Uterus (tissue), 2 donors: ENCODE measurements around the gene KIF26A.

ENCODE experiments used
- CTCF ChIP-seq, 4 experiments: fragments of 200-600 bp in 2 of 4; fragments of 450-650 bp in 2 of 4; sonication (generic) in 2 of 4; IDR thresholded peaks; one replicate each; pipeline ENCODE4 v1.5.1; 2016 to 2019; ENCODE audit warnings: antibody characterized with exemption in 4 of 4, mild to moderate bottlenecking in 2 of 4, moderate library complexity in 1 of 4
- POLR2A ChIP-seq, 2 donors: fragments of 450-650 bp; IDR thresholded peaks; one replicate each; pipeline ENCODE4 v1.6.1; 2016; ENCODE audit warnings: antibody characterized with exemption in 2 of 2, mild to moderate bottlenecking in 1 of 2, moderate library complexity in 1 of 2

- TF ChIP-seq CTCF (IDR thresholded peaks at IDR 0.05) (no peak), POLR2A (IDR thresholded peaks at IDR 0.05) (no peak)
Measured at GRCh38 chr14:104210817-104211195, 72.4 kb downstream of the KIF26A start.
